Amniotic stem cell (primary cell): ENCODE data around the gene TIMM44.

Experiments used
- DNase-seq: peaks from one replicate; lab custom pipeline; 2025; lab: John Stamatoyannopoulos, UW

The TIMM44 gene, protein sequence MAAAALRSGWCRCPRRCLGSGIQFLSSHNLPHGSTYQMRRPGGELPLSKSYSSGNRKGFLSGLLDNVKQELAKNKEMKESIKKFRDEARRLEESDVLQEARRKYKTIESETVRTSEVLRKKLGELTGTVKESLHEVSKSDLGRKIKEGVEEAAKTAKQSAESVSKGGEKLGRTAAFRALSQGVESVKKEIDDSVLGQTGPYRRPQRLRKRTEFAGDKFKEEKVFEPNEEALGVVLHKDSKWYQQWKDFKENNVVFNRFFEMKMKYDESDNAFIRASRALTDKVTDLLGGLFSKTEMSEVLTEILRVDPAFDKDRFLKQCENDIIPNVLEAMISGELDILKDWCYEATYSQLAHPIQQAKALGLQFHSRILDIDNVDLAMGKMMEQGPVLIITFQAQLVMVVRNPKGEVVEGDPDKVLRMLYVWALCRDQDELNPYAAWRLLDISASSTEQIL

DNA sequence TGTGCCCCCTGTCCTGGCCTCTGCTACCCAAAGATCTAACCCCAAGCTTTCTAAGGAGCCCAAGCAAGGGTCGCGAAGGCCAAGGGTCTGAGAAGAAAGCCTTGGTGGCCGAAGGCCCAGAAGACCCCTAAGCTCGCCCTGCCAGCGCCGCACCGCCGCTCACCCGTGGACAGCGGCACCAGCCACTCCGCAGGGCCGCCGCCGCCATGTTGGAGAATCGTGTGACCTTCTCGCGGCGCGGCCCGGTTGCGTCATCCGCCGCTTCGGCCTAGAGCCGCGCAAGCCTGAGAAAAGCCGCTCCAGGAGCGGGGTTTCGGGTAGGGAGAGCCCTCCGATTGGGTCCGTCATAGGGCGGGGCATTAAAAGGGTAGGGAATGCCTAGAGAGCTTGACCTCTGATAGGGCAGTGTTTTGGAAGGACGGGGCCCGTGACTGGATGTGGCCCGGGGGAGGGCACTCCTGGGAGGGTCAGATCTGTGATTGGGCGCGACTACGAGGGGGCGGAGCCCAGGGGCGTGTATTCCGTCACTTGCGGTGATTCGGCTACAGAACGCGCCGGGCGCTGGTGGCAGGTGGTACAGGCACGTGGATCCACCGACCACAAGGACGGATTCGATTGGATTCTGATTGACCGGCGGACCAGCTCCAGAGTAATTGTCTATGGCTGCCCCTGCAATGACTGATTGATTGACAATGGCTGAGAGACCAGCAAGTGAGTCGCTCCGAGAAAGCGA is at the start of gene TIMM44:
TSS of gene TIMM44 (minus strand) at position 223 of the 733 bp plus-strand sequence. CDS start at position 208, 15 bp downstream.
- DNase-seq, result peak; percentile 100

DNA sequence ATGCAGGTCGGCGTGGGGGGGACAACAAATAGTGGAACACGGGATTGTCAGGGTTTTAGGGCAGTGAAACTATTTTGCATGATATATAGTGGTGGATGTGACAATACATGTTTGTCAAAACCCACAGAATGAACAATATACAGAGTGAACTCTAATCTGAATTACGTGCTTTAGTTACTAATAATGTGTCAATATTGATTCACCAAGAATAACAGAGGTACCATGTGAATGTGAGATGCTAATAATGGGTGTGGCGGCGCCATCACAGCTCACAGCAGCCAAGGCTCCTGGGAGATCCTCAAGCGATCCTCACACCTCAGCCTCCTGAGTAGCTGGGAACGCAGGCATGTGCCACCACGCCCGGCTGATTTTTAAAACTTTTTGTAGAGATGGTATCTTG is 49.1 kb upstream of the TIMM44 start:
- DNase-seq, result no peak

DNA sequence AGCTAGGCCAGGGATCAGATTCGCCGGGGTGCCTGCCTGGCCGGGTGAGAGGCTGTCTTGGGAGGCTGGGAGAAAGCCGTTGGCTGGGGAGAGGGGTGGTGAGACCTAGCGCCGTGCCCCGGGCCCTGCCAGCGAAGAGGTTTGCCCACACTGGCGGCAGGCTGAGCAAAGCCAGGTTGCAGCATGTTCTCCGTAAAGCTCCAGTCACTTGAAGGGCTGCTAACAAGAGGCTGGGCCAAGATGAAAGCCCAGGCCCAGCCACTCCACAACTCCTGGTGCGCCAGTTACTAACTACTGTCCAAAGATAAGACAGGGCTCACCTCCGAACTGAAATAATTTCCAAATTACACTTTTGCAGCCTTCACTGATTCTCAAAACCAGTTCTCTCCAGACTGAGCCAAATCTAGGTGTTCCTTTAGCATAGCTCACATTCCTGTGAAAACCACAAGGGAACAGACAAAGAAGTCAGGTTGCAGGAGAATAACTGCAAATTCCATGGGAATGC is 45.7 kb upstream of the TIMM44 start:
- no peak for DNase-seq

DNA sequence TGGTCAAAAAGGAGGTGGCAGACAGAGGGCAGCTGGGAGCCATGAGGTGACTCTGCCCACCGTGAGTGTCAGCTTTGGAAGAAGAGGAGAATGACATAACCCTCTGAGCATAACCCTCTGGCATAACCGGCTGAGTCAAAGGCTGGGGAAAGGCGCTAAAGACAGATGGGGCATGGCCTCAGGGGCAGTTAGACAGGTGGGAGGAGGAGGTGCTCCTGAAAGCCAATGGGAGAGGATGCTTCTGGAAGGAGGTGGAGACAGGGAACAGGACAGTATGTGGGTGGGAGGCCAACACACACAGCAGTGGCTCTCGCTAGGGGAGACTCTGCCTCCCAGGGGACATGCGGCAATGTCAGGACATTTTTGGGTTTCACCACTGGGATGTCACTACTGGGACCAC is 44.8 kb upstream of the TIMM44 start:
- no peak for DNase-seq

DNA sequence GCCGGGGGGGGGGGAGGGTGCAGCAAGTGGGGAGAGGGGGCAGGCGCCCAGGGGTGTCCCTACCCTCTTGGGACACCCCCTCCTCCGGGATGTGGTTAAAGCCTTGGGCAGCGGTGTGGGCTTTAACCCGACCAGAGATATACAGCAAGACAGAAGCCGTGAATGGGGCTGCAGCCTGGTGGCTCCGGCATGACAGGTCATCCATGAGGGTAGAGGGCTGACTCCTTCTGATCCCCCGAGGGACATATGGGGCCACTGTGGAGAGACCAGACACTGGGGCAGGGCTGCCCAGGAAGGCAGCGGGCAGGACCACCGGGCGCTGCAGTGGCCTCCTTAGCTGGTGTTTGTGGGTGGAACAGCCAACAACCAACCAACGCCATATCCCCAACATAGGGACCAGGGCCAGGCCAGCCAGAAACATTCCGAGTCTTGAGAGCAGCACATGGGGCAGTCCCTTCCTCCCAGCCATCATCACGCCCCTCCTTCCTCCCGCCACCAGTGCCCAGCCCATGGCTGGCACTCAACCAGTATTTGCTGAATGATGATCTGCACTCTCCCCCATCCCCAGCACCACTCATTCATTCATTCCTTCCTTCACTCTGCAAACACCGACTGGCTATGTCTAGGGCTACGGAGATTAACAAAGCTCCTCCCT is 43.8 kb upstream of the TIMM44 start:
- DNase-seq, result no peak

DNA sequence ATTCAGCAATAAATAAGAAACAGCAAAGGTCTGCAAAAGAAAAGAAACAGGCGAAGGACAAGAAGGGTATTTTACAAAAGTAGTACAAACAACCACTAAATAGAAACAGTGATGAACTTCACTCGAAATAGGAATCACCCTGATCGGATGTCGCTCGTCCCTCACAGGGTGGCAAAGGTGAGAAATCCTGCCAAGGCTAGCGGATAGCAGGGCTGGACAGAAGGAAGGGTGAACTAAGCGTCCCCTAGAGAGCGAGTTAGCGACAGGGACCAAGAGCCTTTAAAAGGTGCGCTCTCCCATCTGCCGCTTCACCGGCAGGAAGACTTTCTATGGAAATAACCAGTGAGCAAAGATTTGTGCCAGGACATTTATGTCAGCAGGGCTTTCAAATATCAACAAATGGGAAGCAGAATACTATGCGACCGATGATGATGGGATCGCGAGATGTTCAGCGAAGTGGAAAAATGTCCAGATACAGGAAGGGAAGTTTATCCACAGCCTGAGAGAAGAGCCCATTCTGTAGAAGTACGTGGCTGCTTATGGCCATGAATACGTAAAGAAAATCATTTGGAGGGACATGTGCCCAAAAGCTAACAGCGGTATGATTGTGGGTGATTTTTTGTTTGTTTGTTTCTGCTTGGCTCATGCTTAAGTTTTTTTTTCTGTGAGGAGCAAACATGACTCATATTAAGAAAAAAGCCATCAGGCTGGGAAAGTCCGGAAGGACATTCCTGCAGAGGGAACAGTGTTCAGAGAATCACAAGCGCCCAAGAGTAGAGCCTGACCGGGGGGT is 43.1 kb upstream of the TIMM44 start:
- DNase-seq, result peak; percentile 39

DNA sequence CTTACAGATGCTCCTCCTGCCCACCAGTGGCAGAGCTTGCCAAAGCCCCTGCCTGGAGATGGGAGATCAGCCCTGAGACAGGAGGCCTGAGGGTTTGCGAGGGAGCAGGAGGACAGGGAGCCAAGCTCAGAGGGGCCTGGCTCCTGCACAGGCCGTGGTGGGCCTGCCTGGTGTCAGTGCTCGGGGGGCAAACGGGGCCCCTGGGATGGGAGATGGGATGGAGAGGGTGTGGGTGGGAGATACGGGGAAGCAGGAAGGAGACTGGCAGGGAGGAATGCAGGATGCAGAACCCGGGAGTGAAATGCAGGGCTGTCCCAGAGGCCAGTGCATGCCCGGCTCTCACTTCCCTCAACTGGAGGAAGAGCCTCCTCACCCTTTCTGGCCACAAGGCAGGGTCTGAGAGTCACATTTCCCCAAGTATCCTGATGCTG is 42.0 kb upstream of the TIMM44 start:
- no peak for DNase-seq

DNA sequence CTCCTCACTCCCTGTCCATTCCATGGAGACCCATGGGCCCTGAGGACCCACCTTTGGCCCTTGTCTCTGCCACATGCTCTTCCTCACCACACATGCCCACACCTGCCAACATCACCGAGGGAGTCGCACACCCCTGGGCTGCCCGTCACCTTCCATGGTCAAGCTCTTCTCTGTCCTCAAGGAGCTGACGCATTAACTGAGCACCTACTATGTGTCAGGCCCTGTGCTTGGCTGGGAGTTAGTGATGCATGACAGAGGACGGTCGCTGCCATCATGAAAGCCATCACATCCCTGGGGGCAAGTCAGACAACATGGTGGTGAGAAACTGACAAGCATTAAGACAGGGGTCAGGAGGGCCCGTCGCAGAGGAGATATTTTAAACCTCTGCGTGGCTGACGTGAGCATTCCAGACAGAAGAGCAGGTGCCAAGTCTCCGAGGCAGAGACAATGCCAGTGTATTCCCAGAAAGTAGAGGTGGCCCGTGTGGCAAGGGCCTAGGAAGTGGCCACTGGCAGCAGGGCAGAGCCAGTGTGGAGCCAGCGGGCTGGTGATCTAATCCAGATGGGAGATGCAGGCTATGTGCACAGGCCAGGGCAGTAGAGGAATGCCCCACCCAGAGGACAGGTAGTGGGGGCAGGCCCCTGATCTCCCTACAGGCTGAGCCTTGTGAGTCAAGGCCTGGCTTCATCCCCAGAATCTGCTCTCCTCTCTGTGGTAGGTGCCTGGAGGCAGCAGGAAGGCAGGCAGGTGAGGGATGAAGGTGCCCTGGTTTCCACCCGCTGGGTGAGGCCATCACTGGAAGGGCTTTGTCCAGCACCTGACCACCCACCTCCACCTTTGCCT is 40.8 kb upstream of the TIMM44 start:
- DNase-seq, result no peak

DNA sequence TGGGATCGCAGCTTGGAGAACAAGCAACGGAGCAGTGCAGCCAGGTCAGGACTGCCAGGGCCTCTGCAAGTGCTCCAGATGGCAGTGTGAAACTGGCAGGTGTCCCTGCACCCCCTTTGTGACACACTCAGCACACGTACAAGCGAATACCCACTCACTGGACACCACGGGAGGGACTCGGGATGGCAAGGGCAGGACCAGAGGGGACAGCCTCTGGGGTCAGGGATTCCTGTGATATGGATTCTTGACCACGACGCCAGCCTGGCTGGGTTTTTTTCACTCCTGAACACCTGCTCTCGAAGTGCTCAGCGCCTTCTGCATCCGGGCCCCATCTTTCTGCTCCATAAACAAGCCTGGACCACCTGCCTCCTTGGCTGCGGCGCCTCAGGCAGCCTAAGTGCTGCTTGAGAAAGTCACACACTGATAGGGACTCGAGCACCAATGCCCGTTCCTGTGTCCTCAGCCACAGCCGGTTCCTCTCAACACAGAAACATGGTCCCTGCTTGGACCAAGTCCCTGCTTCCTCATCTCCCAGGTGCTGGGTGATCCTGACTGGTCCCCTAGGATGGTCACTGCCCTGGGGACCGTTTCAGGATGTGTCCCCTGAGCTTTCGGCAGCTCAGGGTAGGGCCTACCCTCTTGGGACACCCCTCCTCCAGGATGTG is 40.0 kb upstream of the TIMM44 start:
- DNase-seq, result no peak

DNA sequence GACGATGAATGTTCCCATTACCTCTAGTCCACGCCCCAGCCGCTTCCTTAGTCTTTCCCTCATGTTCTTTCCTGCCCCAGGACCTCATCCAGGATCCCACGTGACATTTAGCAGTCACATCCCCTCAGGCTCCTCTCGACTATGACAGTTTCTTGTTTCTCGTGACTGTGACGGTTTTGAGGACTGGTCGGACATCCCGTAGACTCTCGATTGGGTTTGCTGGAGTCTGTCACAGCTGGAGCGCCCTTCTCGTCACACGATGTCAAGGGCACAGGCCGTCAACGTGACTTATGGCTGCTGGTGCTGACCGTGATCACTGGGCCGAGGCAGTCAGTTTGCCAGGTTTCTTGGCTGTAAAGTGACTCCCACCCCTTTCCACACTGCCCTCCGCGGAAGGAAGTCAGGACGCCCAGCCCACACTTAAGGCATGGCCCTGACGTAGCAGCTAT is 39.2 kb upstream of the TIMM44 start:
- no peak for DNase-seq

DNA sequence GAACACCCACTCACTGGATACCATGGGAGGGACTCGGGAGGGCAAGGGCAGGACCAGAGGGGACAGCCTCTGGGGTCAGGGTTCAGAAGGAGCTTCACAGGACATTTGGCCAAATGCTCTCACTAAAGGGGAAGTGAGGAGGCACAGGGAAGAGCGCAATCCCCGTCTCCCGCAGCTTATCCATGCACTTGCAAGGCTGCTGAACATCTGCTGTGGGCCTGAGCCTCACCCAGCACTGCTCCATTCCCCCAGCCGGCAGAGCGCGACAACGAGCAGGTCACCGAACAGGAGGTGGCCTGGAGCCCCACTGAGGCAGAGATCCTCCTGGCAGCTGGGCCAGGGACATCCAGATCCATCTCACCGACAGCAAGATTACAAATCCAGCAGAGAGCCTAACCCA is 38.6 kb upstream of the TIMM44 start:
- DNase-seq, result no peak

DNA sequence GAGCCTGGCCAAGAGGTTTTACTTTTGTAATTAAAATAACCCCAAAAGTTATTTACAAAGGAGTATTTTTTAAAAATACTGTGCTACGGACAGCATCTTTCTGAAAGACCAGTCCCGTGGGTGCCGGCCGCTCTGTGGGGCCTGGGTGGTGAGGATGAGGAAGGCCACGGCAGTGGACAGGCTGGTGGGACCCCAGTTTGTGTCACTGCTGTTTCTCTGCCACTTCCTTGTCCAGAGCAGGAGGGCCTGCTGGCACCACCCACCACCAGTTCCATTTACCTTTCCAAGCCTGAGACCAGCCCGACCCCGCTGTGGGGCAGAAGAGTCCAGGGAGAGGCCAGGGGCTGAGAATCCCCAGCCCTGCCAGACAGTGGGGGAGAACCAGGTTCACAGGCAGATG is 38.2 kb upstream of the TIMM44 start:
- DNase-seq, result no peak

DNA sequence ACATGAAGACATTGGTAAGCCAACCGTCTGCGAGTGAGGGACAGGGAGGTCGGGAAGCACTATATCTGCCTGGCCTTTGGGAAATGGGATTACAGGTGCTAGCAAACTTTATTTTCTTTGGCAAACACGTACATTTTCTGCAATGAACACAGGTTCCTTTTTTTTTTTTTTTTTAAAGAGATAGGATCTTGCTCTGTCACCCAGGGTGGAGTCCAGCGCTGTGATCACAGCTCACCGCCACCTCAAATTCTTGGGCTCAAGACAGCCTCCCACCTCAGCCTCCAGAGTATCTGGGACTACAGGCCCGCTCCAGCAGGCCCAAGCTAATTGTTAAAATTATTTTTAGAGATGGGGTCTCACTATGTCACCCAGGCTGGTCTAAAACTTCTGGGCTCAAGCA is 37.7 kb upstream of the TIMM44 start:
- no peak for DNase-seq

DNA sequence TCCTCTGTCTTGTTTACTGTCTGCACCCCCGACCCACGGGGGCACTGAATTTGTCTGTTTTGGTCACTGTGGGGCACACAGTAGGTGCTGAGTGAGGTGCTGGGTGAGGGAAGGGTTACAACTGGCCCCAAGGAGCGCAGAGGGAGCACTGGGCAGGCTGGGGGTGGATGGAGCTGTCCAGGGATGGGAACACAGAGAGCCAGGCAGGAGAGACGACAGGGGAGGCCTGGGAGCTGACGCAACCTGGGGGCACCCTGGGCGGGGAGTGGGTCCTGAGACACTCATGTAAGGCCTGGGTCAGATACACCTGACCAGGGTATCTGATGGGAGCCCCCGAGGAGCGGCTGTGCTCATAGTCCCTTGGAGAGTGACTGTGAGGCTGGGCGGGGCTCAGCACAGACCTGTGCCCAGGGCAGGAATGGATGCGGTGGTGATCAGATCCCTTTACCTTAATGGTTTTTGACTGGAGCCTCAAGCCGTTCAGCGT is 37.2 kb upstream of the TIMM44 start:
- DNase-seq, result no peak

DNA sequence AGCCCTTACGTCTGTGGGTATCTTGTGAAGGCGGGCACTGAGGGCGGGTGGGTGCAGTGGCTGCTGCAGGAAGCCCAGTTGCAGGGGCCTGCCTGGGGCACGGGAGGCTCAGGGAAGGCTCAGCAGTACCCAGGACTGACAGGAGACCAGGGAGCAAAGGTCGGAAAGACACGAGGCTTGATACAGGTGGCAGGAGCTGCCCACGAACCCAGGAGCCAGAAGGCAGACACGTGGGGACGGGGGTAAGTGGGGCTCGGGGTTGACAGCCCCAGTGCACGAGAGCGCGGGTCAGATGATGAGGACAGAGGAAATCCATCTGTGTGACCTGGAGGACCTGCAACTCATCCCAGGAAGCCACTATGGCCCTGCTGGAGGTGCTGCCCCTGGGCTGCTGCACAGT is 36.7 kb upstream of the TIMM44 start:
- no peak for DNase-seq

DNA sequence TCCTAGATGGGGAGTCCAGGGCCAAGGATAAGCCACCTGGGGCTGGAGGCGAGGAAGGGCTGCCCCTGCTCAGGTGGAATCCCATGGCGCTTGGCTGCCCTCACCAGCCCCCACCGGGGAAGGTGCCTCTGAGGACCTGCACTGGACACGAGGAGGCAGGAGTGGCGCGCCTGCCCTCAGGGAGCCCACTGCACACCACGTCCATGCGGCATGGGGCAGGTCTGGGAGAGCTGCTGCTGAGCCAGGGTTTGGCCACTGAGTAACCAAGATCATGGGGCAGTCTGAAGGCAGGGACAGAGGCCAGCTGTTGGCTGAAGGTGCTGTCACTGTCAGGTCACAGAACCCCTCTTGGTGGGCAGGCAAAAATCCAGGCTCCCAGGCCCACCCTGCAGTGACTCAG is 36.1 kb upstream of the TIMM44 start:
- no peak for DNase-seq

DNA sequence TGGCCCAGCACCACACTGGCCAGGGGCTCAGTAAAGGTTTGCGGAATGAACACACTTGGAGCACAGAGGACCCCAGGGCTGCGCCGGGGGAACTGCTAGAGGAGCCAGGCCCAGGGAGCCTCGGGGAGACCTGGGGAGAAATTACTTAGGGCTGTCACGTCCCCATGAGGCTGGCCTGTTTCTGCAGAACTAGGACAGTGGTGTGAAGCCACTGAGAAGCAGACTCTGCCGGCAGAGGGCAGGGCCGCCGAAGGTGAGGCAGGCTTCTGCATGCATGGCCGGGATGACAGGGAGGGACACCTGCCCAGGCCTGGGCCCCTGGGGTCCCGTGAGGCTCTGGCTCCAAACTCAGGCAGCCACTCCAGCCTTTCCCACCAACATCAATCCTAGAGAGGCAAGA is 35.5 kb upstream of the TIMM44 start:
- no peak for DNase-seq

DNA sequence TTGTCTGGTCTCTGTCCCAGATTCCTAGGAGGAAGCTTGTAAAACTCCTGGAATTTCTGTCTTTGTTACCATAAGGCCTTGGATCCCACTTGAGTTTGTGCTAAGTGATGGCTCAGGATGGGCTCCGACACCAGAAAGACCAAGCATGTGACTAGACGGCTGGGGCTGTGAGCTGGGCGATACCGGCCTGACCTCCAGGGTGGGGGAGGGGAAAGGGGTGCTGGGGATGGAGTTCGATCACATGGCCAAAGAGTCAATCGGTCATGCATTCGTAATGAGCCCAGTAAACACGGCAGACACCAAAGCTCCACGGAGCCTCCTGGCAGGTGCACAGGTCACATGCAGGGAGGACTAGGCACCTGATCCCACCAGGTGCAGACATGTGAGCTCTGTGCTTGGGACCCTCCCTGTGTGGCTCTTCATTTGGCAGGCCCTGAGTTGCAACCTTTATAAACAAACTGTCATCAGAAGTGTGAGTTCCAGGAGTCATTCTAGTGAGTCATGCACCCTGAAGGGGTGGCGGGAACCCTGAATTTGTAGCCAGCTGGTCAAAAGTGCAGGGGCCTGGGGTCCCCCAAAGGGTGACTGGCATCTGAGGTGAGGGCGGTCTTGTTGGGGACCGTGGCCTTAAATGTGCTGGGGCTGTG is 34.8 kb upstream of the TIMM44 start:
- DNase-seq, result no peak

DNA sequence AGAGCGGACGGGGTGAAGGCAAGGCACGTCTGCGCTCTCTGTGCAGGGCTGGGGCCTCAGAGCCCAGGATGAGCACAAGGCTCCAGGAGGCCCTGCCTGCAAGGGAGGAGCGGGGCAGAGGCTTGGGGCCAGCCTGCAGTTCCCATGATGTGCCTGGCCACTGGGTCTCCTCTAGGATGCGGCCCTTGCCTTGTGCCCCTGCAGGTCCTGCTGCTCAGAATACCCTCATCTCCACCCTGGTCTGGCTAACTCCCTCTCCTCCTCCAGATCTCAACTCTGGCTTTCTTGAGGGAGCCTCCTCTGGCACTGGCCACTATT is 34.2 kb upstream of the TIMM44 start:
- no peak for DNase-seq
